ENCODE results near the gene LYRM4. TPM values are rescaled to one million over a fixed set of nuclear protein-coding genes. Genes with fewer than 3 reads are reported as not detected.

LYRM4 gene
- total and polyA plus RNA-seq, 9 of the 15 experiments (the other 6 are each of a cell fraction or from before 2014, with no cell fraction given) = 24.2 to 69.4 (median 41.8) TPM

DNA sequence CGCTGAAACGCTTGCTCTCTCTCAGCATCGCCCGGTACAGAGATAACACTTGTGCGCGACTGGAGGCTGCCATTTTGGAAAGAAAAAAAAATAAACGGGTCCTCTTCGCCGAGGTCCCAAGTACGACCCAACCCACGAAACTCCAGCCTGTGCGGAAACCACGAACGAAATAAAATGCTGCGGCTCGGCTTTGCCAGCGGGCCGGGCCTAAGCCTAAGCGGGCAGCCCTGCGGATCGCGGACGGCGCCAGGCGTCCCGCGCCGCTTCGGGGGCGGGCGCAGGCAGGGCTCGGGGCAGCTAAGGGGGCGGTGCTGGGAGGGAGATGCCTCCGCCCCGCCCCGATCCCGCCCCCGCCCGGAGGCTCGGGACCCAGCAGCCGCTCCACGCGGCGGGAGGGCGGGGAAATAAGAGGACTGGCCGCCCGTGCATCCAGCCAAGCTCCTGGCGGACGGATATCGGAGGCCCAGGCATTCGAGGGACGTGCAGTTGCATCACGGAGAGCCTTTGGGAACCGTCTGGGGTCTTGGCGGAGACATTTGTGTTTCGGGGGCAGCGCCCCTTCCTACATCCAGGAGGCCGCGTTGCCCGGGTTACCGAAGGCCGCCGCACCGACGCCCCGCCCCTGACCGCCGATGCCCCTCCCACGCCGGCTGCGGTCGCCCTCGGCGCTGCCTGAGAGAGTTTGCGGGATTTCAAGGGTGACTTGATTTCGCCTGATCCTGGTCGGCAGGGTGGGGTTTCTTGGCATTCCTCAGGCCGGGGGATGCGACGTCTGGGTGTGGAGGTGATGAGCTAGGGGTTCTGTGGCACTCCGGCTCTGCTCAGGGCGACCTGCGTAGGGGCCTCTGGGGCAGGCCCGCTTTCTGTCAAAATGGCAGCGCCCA is at the start of gene LYRM4, which contains the start of gene FARS2 (continued):
- TF ChIP-seq RUNX1 (IDR thresholded peaks at IDR 0.05; ENCODE audit: low read depth) = no peak; the same call in 1 of the 2 replicates
- no peak for TF ChIP-seq SRF (CRISPR knock-in tag; IDR thresholded peaks at IDR 0.05)
- TF ChIP-seq TFAM (CRISPR knock-in tag; conservative IDR thresholded peaks at IDR 0.05) = no peak
- TF ChIP-seq ZC3H11A (IDR thresholded peaks at IDR 0.05; ENCODE audit: low read depth, low read length) = no peak

DNA sequence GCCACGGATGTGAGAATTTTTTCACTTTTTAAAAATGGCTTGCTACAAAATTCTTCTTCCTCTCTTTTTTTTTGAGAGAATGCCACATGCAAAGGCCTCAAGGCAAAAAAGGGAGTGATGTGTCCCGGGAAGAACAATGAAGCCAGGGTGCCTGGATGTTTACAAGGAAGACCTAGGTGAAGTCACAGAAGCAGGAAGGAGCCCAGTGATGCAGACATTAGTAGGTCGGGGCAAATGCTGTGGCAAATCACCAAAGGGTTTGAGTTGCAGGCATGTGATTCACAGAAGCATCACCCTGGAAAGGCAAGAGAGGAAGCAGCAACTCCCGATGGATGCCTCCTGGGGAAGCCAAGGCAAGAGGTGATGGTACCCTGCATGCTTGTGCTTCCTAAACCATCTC is 47.3 kb upstream of the LYRM4 start:
- FAIRE-seq = no peak
- 0 out of 3 replicates have a peak, but pooled peaks cover 4% of the 10 kb centered on the region for H3K36me3 ChIP-seq (ENCODE audit: control insufficient read depth, insufficient read depth, low read length)
- CTCF ChIA-PET (ENCODE audit: low intra/inter-chr PET ratio) = no interaction called here
- no peaks in the 10 kb centered on the region for H3K9me1 ChIP-seq (ENCODE audit: control insufficient read depth, insufficient read depth, low read length)
- no peak overlapping the region for H3K27ac ChIP-seq (ENCODE audit: extremely low read depth, low read depth, low read length)
- no peak overlapping the region for H3K4me2 ChIP-seq (ENCODE audit: insufficient read depth, low read length)
- no peak for ATAC-seq
- no peaks in the 10 kb centered on the region for H3K9me3 ChIP-seq (replicated peaks; ENCODE audit: control insufficient read depth, insufficient read depth, low read depth, low read length)
- no peak overlapping the region for H3K9ac ChIP-seq (ENCODE audit: insufficient read depth in 1 of 2, low read depth in 2 of 2, low read length in 2 of 2)
- no TSS peak for BruUV-seq (replicated peaks)
- H3K27me3 ChIP-seq (ENCODE audit: control insufficient read depth in 2 of 2, insufficient read depth in 2 of 2, low read length in 2 of 2) = no peaks in the 10 kb centered on the region
- H3K79me2 ChIP-seq (ENCODE audit: control insufficient read depth, insufficient read depth, low read length) = peaks cover 32% of the 10 kb centered on the region
- DNase-seq (ENCODE audit: extremely low read depth in 1 of 4, low spot score in 3 of 4) = no peak
- POLR2A ChIA-PET = interaction anchor here (2.5 kb wide), 1 partner anchor 10 kb away, joined by 6 read pairs; no protein-coding TSS in a partner anchor
- no peak overlapping the region for H2AFZ ChIP-seq (ENCODE audit: low read depth, low read length)
- no peaks in the 10 kb centered on the region for H4K20me1 ChIP-seq (replicated peaks; ENCODE audit: control insufficient read depth, insufficient read depth, low read length)
- H3K4me1 ChIP-seq (replicated peaks in 1 of 2; ENCODE audit: control insufficient read depth in 2 of 2, insufficient read depth in 2 of 2, low read length in 2 of 2) = peaks cover 4% of the 10 kb centered on the region in 2 experiments; a peak in 4 of 5 replicates
- intact Hi-C loops (cut with micrococcal nuclease) = no loop called here
- 66% methylated on average over 4 of the region's 4 CpGs for WGBS (ENCODE audit: insufficient coverage, low coverage, missing lambda C conversion rate)
- in situ Hi-C loops (cut with MboI) = no loop called here
- no peak overlapping the region for H3K4me3 ChIP-seq
- TF ChIP-seq DMBX1 (CRISPR knock-in tag; IDR thresholded peaks at IDR 0.05; ENCODE audit: borderline replicate concordance) = no peak
- TF ChIP-seq ZC3H8 (IDR thresholded peaks at IDR 0.05) = no peak
- TF ChIP-seq ZNF551 (CRISPR knock-in tag; IDR thresholded peaks at IDR 0.05) = no peak
- TF ChIP-seq HNRNPUL1 (IDR thresholded peaks at IDR 0.05; ENCODE audit: low read length) = no peak
- TF ChIP-seq, protein P1, sequence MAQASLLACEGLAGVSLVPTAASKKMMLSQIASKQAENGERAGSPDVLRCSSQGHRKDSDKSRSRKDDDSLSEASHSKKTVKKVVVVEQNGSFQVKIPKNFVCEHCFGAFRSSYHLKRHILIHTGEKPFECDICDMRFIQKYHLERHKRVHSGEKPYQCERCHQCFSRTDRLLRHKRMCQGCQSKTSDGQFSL (CRISPR knock-in tag; IDR thresholded peaks at IDR 0.05) = no peak
- TF ChIP-seq, protein P1 (tag; IDR thresholded peaks at IDR 0.05) = no peak
- no peak for TF ChIP-seq GATAD2B (IDR thresholded peaks at IDR 0.05; ENCODE audit: borderline replicate concordance)
- TF ChIP-seq, protein P2, sequence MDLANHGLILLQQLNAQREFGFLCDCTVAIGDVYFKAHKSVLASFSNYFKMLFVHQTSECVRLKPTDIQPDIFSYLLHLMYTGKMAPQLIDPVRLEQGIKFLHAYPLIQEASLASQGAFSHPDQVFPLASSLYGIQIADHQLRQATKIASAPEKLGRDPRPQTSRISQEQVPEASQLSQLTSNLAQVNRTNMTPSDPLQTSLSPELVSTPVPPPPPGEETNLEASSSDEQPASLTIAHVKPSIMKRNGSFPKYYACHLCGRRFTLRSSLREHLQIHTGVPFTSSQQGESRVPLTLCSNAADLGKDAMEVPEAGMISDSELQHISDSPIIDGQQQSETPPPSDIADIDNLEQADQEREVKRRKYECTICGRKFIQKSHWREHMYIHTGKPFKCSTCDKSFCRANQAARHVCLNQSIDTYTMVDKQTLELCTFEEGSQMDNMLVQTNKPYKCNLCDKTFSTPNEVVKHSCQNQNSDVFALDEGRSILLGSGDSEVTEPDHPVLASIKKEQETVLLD (IDR thresholded peaks at IDR 0.05) = no peak
- TF ChIP-seq PPARD (CRISPR knock-in tag; IDR thresholded peaks at IDR 0.05) = no peak
- TF ChIP-seq PCBP2 (IDR thresholded peaks at IDR 0.05; ENCODE audit: low read depth, low read length, poor library complexity, severe bottlenecking) = no peak

All from K562 (cell line).